SU-DHL-6 (cell line): ENCODE results near the gene NLGN1.

Experiments
- CTCF ChIP-seq: fragments of 200-600 bp; sonication (generic); IDR thresholded peaks from one replicate; pipeline ENCODE4 v1.5.1; 2017; ENCODE audit warnings: antibody characterized with exemption, mild to moderate bottlenecking, low read length, moderate library complexity; ENCODE audit not compliant: insufficient read depth, poor library complexity, severe bottlenecking
- EZH2phosphoT487 ChIP-seq: fragments of 200-600 bp; sonication (generic), shearing (Covaris generic); conservative IDR thresholded peaks from 2 replicates; pipeline ENCODE4 v1.6.1; 2018; ENCODE audit warnings: mild to moderate bottlenecking, antibody characterized with exemption, low read length, moderate library complexity, mixed read lengths

GRCh38 chr3:173901649-173902048 is 504.1 kb downstream of the NLGN1 start:
- TF ChIP-seq CTCF (no peak), EZH2phosphoT487 (no peak)
